GM18858 (cell line): ENCODE results near the gene CIITA.

Experiments
- ATAC-seq: cut with Tn5 transposase; IDR thresholded peaks from one replicate; pipeline ENCODE4 v1.9.1; 2021; ENCODE audit not compliant: unreplicated experiment

CIITA gene

GRCh38 chr16:10851512-10851911 is 25.5 kb upstream of the CIITA start:
- no peak for ATAC-seq

DNA sequence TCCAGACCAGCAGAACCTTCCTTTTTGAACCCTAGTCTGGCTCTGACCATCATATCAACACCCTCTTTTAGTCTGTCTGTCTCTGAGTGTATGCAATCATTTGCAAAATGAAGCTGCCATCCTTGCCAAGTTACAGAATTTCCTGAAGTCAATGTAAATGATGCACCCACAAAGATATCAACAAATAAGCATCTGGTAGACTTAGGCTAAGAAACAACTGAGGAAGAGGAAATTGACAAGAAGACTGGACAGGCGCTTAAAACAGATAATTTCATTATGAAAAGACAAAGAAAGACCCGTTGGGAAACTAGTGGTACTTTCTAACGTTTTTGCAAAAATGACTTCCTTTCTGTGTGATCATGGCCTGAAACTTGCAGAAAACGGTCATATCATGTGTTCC is 24.7 kb upstream of the CIITA start:
- no peak for ATAC-seq

GRCh38 chr16:10852948-10853347 is 24.1 kb upstream of the CIITA start:
- no peak for ATAC-seq

DNA sequence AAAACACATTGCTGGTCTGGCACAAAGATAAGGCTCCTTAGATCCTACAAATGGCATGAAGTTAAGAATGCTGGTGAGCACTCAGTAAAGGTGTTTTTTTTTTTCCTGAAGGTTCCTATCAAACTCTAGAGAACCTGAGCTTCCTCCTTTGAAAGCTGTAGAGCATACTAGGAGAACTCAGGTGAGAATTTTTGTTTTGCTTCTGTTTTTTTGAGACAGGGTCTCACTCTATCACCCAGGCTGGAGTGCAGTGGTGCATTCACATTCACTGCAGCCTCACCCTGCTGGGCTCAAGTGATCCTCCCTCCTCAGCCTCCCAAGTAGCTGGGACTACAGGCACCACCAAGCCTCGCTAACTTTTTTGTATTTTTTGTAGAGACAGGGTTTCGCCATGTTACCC is 21.0 kb upstream of the CIITA start:
- ATAC-seq: no peak

- ATAC-seq: no peak
Measured at GRCh38 chr16:10858203-10858602, 18.8 kb upstream of the CIITA start.

- ATAC-seq: no peak
Measured at GRCh38 chr16:10859020-10859419, 18.0 kb upstream of the CIITA start.

DNA sequence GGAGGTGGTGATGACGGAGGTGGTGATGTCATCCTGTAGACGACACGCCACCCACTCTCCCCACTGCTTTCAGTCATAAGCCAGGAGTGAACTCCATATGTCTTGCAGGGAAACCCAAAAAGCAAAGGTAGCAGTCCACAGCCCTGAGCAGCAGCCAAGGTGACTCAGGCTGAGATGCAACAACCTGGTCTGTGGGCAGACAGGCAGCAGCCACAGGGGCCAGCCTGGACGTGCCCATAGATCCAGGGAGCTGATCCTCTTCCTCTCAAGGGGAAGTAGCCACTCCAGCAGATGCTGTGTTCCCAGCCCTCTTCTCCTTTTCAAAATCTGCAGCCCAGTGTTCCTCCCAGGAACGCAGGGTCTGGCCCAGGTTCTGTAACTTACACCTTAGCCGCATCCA is 17.3 kb upstream of the CIITA start:
- no peak for ATAC-seq

DNA sequence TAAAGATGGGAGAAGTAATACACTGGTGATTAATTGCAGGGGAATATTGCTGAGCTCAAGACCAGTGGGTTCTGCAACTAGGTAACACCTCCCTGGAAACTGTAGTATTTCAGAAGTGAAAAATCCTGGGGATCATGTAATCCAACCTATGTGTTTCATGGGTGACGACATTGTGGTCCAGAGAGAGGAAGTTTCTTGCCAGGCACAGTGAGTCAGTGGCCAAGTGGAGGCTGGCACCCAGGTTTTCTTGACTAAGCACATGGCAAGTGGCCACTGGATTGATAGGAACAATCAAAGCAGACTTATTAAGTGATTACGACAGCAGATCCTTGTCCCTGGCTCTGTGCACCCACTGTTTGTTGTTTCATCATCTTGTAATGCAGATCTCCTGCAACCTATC is 14.6 kb upstream of the CIITA start:
- no peak for ATAC-seq

DNA sequence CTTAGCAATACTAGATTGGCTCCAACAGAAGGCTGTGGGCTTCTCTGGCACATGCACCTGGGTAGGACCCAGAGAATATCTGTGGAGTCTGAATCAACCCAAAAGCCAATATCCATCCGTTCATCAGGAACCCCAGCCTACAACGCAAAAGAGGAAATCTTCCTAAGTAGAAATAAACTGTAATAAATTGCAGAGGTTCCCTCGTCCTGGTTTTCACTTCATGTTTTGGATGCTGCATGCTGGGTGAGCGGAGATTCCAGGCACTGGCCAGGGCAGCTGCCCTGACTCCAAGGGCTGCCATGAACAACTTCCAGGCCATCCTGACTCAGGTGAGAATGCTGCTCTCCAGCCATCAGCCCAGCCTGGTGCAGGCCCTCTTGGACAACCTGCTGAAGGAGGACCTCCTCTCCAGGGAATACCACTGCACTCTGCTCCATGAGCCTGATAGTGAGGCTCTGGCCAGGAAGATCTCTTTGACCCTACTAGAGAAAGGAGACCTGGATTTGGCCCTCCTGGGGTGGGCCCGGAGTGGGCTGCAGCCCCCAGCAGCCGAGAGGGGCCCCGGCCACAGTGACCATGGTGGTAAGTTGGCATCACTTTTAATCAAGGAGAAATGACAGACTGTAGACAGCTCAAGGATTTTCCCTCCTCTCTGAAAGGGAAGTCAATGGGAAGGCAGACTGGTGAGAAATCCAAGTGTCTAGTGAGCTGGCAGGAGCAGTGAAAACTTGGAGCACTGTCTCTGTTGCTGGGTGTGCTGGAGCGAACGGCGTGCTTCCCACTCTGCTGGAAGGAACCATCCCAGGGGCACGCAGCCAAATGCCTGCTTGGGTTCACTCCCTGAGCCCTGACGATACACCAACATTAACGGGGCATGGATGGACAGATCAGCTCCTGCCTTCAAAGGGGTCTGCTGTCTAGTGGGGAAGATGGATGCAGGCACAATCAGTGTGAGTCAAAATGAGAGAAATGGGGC is 10.7 kb upstream of the CIITA start:
- ATAC-seq: no peak

DNA sequence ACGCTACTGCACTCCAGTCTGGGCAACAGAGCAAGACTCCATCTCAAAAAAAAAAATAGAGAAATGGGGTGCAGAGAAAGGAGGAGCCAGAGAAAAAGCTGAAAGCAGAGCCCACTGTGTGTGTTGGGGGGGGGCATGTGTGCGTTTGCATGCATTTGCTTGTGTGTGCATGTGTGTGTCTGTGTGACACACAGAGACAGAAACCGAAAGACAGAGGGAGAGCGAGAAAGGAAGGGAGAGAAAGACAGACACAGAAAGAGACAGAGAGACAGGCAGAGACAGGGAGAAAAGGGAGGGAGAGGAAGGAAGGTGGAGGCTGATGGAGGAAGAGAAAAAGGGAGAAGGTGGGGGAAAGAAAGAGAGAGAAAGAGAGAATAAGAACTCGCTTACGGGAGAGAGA is 9.8 kb upstream of the CIITA start:
- ATAC-seq: no peak

DNA sequence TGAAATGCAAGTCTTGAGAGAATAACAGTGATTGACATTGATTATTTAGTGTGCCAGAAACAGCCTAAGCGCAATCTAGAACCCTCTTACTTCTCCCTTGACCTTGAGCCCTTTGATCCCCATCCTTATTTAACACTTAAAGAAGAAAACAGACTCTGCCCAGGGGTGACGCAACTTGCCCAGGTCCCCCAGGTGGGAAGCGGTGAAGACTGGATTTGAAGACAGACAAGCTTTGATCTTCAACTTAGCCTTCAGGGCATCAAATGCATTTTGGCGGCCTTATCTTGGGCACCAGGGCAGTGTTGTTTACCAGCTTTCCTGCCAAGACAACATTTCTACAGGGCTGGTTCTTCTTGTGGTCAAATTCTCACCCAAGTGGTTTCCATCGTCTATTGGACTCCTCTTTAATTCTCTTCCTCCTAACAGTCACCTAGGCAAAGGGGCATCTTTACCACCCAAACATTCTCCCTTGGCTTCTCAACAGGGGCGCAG is 8.9 kb upstream of the CIITA start:
- ATAC-seq: no peak

- no peak for ATAC-seq
Measured at GRCh38 chr16:10868596-10869469, 8.2 kb upstream of the CIITA start.

GRCh38 chr16:10870137-10870776 is 6.7 kb upstream of the CIITA start:
- ATAC-seq: no peak

- ATAC-seq: no peak
Measured at GRCh38 chr16:10870808-10871156, 6.2 kb upstream of the CIITA start.

GRCh38 chr16:10871157-10871991 is 5.6 kb upstream of the CIITA start:
- ATAC-seq: no peak

DNA sequence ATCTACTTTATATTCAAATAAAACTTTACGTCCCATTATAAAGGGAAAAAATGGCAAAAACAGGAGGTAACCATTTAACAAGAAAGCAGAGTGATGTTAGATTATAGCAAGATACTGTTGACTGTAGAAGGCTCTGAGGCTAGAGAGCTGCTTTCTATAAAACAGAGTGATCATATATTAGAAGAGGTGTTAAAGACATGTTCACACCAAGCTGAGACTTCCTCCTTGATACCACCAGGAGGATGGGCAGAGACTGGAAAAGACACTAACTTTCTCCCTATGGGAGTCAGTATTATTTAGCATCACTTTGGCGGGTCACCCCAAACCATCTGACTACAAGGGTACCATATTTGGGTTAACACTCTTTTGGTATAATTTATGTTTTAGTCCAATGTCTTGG is 687 bp upstream of the CIITA start:
- ATAC-seq: no peak

GRCh38 chr16:10877472-10877946 is 507 bp downstream of the CIITA start:
- ATAC-seq: no peak

DNA sequence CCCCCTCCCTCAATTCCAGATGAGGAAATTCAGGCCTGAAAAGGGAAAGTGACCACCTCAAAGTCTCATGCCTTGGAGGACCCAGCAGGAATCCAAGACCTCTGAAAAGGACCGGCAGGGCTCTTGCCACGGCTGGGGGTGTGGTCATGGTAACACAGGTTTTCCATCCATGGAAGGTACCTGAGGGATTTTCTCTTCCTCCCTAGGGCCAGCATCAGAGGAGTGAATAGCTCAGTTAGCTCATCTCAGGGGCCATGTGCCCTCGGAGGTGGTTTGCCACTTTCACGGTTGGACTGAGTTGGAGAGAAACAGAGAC is 1.3 kb downstream of the CIITA start:
- ATAC-seq: no peak

DNA sequence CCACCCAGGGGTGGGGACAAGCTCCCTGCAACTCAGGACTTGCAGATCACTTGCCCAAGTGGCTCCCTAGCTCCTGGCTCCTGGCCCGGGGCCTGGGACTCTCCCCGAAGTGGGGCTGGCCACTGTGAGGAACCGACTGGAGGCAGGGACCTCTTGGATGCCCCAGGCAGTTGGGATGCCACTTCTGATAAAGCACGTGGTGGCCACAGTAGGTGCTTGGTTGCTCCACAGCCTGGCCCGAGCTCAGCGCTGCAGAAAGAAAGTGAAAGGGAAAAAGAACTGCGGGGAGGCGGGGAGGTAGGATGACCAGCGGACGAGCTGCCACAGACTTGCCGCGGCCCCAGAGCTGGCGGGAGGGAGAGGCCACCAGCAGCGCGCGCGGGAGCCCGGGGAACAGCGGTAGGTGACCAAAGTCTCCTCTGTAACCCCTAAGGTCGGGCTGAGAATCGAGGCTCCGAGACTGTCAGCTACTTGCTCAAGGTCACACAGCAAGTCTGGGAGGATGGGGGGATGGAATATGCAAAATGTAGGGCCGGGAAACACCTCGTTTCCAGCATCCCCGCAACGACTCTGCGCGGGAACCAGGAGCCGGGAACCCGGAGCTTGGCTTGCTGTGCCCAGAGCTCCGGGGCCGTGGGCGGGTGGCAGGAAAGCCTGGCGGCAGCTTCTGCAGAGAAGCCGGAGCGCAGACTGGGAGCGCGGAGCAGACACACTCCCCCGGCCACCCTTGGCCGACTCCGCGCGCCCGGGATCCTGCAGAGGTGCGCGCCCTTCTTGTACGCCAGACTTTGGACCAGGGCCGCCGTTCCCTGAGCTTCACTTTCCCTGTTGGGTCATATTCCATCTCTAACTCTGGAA is 1.9 kb downstream of the CIITA start:
- ATAC-seq: no peak
